NB4 (cell line): ENCODE measurements around the gene GATM.

Experiments
- POLR2A ChIP-seq: IDR thresholded peaks from 2 replicates; pipeline ENCODE4 v1.6.1; 2011; ENCODE audit warnings: mild to moderate bottlenecking; ENCODE audit not compliant: insufficient read length; ENCODE audit errors: extremely low read depth
- TF ChIP-seq, protein P1 (sequence below): IDR thresholded peaks from one replicate; pipeline ENCODE4 v1.5.1; 2012; ENCODE audit warnings: low read depth, low read length

GRCh38 chr15:45378913-45379262, 544 bp upstream of the GATM start:
- TF ChIP-seq, protein P1, sequence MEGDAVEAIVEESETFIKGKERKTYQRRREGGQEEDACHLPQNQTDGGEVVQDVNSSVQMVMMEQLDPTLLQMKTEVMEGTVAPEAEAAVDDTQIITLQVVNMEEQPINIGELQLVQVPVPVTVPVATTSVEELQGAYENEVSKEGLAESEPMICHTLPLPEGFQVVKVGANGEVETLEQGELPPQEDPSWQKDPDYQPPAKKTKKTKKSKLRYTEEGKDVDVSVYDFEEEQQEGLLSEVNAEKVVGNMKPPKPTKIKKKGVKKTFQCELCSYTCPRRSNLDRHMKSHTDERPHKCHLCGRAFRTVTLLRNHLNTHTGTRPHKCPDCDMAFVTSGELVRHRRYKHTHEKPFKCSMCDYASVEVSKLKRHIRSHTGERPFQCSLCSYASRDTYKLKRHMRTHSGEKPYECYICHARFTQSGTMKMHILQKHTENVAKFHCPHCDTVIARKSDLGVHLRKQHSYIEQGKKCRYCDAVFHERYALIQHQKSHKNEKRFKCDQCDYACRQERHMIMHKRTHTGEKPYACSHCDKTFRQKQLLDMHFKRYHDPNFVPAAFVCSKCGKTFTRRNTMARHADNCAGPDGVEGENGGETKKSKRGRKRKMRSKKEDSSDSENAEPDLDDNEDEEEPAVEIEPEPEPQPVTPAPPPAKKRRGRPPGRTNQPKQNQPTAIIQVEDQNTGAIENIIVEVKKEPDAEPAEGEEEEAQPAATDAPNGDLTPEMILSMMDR: no peak
- no peak for TF ChIP-seq POLR2A
